Stimulated activated CD4-positive, alpha-beta T cell treated with anti-CD3 and anti-CD28 coated beads, Interleukin-2, amount 100 ng/mL, for 24 hours (primary cell): Measurements from ENCODE around the gene EOLA1.
"Not testable (repeated sequence)": the region's sequence is repeated elsewhere in the genome, so short reads cannot be mapped to it uniquely, and the experiment has no call there.

Experiments
- DNase-seq, 2 donors: peaks; one replicate each; pipeline ENCODE4 v3.0.0-alpha.2; 2020

Gene EOLA1

DNA sequence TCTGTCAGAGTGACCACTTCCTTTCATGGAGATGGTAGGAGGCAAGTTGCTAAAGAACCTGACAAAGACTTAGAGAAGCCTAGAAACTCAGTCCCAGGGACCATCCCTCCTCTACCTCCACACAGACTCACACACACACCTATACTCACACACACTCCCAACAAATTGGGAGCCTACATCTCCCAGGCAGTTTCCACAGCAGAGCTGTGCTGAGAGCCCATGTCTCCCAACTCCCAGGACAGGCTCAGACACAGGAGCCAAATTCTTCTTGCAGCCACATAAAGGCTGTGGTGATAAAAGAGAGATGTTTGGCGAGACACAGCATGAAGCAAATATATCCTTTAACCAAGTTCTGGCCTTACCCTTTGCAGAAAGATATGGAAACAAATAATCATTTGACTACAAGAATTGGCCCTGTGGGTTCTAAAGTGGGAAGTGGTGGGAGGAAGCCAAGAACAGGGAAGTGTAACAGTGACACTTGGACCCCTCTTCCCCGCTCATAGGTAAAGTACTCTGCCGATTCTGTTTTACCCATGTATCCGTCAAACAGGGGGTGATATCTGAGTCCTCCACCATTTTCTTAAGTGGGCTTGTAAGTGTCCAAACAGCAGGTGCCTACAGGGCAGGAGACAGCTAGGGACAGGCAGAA lies 24.7 kb upstream of the EOLA1 start:
- no peak for DNase-seq

DNA sequence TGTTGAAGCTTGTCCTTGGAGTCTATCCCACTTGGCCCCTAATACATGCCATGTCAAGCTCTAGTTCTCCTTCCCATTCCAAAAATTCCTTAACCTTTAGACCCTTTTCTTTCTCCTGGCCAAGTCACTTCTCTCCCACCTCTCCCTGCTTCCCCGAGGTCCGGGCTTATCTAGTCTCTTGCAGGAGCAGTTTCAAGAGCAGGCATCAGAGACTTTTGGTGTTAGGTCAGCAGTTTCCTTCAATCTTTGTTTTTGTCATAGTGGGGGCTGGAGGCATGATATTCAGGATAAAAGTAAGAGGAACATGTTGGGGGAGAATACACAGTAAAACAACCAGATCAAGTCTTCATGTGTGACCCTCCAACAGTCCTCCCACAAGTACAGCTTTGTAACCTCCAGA lies 24.2 kb upstream of the EOLA1 start:
- DNase-seq = no peak

DNA sequence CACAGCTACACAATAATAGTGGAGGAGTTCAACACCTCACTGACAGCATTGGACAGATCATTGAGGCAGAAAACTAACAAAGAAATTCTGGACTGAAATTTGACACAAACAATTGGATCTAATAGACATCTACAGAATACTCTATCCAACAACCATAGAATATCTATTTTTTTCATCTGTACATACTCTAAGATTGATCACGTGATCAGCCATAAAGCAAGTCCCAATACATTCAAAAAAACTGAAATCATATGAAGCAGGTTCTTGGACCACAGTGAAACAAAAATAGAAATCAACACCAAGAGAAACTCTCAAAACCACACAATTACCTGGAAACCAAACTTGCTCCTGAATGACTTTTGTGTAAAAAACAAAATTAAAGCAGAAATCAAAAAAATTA lies 23.5 kb upstream of the EOLA1 start:
- DNase-seq = no peak

DNA sequence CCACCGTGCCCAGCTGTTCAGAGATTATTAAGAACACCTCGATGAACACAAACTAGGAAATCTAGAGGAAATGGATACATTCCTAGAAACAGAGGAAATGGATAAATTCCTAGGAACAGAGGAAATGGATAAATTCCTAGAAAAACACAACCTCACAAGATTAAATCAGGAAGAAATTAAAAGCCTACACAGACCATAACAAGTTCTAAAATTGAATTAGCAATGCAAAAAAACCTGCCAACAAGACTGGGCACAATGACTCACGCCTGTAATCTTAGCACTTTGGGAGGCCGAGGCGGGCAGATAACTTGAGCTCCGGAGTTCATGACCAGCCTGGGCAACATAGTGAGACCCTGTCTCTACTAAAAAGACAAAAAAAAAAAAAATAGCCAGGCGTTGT lies 22.6 kb upstream of the EOLA1 start:
- DNase-seq = no peak

DNA sequence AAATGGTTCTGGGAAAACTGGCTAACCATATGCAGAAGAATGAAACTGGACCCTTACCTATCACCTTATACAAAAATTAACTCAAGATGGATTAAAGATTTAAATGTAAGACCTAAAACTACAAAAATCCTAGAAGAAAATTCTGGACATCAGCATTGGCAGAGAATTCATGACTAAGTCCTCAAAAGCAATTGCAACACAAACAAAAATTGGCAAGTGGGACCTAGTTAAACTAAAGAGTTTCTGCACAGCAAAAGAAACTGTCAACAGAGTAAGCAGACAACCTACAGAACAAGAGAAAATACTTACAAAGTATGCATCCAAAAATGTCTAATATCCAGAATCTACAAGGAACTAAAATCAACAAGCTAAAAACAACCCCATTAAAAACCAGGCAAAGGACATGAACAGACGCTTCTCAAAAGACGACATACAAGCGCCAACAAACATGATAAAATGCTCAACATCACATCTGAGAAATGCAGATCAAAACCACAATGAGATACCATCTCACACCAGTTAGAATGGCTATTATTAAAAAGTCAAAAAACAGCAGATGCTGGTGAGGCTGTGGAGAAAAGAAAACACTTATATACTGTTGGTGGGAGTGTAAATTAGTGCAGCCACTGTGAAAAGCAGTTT lies 20.1 kb upstream of the EOLA1 start:
- DNase-seq = not testable (repeated sequence)

DNA sequence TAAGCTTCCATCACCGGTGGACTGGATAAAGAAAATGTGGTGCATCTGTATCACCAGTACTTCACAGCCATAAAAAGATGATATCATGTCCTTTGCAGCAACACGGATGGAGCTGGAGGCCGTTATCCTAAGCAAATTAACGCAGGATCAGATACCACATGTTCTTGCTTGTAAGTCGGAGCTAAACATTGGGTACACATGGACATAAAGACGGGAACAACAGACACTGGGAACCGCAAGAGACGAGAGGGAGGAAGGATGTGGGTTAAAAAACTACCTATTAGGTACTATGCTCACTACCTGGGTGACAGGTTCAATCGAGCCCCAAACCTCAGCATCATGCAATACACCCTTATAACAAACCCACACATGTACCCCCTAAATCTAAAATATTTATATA lies 19.4 kb upstream of the EOLA1 start:
- DNase-seq = no peak

DNA sequence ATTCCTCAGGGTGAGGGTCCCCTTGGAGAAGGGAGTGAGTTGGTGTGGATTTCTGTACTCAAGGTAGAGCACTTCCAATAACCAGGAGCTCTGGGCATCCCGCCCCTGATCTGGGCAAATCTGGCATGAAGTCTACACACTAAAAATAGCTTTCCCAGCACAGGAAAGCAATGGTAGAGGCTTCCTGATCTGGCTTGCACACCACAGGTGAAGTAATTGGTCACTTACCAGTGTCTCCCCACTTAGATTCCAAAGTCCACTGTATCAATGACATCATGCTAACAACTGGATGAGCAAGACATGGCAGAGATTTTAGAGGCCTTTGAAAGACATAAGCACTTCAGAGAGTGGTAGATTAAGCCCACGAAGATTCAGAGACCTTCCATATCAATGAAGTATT lies 17.9 kb upstream of the EOLA1 start:
- DNase-seq = no peak

DNA sequence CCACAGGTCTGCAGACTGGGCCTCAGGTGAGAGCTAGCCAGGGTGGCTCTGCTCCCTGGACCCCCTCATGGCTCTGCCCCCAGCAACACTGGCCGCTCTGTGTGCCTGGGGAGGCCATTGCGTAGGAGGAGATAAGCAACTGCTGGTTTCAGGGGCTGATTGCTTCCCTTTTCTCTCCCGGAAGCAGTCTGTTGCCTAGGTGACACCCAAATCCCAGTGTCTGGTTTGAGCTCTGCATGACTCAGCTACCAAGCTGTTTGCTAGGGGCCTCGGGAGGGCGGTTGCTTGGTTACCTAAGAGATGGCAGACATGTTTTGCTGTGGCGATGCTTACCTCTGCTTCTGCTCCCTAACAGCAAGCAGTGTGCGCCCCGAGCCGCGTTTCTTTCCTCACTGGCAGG lies 15.4 kb upstream of the EOLA1 start:
- peak; percentile 50 to 62 for DNase-seq

DNA sequence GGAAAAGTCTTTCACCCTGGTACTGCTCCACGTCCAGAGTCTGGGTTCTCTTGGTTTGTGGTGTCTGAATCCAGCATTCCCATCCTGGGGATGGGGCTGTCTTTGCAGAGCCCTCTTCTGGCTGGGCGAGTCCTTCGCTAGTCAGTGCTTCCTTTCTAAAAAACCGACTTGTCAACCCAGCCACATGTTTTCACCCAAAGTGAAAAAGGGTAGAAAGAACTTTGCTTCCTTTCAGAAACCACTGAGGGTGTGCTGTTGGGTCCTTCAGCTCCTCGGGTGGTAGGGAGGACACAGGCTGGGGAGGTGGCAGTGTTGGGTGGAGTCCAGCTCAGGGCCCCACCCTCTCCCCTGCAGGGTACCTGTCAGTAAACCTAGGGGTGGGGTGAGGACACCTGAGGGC lies 14.9 kb upstream of the EOLA1 start:
- not testable (repeated sequence) for DNase-seq

DNA sequence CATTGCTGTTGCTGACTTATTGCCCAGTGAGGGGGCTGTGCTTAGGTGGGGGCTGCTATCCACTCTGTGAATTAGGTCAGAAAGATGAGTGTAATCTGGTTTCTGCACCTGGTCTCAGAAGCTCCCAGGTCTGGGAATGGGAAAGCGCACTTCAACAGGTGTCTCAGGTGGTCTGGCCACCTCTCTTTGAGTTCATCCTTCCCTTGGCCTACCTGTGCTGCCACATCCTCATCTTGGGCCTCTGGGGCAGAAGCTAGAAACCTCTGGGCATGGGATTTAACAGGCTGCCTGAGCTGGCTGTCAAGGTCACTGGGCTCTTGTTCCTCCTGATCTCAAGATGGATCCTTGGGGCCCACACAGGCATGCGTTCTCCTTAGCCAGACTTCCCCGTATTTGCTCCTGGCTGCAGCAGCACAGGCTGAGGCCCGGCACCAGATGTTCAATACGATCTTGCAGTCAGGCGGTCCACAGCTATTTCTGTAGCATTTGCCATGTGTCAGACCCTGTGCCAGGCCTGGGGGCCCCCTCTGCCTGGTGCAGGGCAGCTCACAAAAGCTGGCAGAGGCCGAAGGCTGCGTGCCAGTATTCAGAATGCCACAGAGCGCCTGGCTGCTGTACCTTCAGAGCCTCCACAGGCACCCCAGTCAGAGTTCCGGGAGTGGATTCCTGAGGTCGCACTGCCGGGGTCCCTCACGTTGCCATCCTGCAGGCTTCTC lies 14.3 kb upstream of the EOLA1 start:
- DNase-seq = not testable (repeated sequence)

DNA sequence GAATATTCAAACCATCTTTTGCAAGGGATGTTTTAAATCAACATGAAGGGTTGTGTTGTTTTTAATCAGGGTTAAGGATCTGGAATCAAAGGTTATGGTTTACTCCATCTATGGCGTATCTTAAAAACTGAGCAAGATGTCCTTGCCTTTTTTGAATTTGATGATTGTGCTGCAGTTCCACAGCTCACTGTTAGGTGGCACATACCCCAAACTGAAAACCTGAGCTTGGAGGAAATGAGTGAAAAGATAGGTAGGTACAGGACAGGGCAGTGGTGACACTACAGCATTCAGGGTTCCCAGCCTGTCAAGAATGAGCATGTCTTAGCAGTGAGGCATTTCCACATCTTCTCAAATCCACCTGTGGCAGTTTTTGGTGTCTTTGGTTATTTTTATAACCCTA lies 13.1 kb upstream of the EOLA1 start:
- no peak for DNase-seq

DNA sequence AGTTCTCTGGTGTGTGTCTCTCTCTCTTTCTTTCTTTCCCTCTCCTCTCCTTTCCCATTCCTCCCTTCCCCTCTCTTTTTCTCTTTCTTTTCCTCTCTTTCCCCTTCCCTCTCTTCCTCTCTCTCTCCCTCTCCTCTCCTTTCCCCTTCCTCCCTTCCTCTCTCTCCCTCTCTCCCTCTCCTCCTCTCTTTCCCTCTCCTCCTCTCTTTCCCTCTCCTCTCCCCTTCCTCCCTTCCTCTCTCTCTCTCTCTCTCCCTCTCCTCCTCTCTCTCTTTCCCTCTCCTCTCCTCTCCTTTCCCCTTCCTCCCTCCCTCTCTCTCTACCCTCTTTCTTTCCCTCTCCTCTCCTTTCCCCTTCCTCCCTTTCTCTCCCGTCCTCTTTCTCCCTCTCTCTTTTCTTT lies 12.4 kb upstream of the EOLA1 start:
- no peak for DNase-seq

DNA sequence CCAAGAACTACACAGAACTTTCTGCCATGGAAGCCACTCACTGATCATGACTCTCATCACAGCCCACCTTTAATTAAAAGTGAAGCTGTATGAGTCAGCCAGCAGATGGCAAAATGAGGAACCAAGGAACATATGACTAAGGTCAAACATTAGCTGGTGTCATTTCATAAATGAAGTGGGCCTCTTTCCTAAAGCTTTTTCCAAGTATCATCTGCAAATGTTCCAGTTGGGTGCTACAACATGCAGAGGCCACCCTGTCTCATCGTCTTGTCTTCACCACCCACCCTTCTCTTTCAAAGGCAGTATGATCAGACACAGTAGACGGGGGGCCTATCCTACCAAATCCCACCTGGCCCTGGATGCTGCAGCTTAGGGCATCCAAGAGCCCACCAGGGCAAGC lies 9.2 kb upstream of the EOLA1 start:
- no peak for DNase-seq

DNA sequence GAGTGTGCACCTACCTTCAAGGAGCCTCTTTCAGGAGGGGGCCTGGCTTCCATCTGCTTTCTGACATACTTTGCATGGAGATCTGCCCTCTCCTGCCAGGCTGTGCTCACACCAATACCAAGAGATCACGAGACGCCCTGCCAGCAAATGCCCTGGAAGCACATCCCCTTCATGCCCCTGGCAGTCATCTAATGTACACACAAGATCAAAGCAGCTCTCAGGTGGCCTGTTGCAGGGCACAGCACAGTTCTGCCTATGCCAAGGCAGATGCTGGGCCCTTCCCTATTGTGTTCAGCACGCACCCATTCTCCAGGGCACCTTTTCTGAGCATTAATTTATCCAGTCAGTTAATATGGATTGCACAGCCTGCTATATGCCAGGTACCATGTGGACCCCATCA lies 7.9 kb upstream of the EOLA1 start:
- not testable (repeated sequence) for DNase-seq

DNA sequence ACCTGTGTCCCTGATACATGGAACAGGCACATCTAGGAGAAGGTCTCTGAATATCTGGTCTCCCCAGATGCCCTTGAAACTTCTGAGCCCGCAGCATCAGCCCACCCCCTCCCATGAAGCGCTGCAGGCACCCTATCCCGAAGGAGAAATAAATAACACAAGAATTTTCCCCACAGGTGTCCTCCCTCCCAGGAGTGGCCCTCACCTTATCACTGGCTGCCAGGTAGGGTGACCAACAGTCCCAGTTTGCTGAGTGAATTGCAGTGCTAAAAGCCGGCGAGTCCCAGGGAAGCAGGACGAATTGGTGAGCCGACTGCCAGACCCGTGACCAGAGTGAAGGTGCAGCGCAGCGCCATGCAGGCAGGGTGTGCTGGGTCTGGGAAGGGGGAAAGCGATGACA lies 6.8 kb upstream of the EOLA1 start:
- DNase-seq = not testable (repeated sequence)

DNA sequence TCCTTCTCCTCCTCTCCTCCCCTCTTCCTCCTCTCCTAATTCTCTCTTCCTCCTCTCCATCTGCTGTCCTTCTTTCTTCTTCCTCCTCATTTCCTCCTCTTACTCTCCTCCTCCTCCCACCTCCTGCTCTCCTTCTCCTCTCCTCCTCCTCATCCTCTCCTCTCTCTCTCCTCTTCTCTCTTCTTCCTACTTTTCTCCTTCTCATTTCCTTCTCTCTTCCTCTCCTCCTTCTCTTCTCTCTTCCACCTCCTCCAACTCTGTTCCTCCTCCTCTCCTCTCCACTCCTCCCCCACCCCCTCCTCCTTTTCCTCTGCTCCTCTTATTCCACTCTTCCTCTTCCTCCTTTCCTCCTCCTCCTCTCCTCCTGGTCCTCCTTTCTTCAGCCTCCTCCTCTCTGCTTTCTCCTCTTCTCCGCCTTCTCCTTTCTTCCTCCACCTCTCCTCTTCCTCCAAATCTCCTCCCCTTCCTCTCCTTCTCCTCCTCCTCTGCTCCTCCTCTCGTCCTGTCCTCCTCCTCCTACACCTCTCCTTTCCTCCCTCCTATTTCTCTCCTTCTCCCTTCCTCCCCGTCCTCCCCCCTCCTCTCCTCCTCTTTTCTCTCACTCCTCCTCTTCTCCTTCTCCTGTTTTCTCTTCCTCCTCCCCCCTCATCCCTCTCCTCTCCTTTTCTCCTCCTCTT lies 5.7 kb upstream of the EOLA1 start:
- DNase-seq = not testable (repeated sequence)

DNA sequence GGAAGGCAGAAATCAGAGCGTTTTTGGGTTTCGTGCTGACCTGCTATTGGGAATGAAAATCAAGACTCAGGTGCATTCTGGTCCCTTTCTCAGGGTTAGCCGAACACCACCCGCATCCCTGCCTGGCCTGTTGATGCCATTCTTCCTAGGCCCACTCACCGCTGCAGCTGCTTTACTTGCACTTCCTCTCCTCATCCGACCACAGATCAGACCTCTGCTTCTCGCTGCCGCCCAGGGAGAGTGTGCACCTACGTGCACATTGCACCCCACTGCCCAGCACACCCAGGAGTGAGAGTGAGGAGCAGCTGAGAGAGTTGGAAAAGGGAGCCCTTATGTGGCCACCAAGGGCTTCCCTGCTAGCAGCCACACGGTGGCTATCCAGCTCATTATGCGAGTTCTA lies 3.3 kb upstream of the EOLA1 start:
- DNase-seq = not testable (repeated sequence)

DNA sequence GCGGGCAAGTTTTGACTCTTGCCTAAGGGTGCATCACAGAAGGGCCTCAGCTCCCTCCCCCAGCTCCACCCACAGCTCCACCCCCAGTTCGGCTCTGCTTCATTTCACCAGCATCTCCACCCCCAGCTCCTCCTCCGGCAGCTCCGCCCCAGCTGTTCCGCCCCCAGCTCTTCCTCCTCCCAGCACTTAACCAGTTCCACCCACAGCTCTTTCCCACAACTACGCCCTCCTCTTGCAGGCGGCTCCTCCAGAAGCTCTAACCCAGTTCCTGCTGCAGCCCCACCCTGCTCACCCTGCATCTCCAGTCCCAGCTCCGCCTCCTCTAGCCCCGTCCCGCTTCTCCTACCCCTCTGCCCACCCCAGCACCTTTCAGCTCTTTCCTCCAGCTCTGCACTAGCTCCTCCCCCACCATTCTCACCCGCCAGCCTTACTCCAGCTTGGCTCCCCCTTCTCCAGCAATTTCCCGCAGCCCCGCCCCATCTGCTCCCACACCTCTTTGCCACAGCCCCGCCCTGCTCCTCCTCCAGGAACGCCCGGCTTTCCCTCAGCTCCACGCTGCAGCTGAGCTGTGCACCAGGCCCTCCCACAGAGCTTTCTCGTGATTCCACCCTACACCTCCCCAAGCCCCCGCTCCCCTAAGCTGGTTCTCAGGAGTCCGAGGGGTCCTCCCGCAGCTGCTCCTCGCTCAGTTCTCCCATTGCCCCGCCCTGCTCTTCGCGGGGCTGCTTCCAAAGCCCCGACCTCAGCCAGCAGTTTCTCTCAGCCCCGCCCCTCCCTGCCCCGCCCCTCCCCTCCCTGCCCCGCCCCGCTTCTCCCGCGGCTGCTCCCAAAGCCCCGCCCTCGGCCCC lies 1.3 kb upstream of the EOLA1 start:
- peak; percentile 77 to 83 for DNase-seq

DNA sequence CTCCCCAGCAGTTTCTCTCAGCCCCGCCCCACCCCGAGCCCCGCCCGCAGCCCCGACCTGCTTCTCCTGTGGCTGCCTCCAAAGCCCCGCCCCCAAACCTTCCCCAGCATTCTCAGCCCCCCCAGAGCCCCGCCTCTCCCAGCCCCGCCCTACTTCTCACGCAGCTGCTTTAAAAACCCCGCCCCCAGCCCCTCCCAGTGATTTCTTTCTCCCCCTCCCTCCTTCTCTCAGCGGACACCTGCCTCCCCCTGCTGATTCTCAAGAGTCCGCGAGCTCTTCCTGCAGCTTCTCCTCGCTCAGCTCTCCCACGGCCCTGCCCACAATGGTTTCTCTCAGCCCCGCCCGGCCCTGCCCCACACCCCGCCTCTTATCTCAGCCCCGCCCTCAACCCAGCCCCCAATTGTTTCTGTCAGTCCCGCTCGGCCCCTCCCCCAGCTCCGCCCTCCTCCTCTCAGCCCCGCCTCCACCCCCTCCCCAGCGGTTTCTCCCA lies 636 bp upstream of the EOLA1 start:
- DNase-seq = peak; percentile 88

DNA sequence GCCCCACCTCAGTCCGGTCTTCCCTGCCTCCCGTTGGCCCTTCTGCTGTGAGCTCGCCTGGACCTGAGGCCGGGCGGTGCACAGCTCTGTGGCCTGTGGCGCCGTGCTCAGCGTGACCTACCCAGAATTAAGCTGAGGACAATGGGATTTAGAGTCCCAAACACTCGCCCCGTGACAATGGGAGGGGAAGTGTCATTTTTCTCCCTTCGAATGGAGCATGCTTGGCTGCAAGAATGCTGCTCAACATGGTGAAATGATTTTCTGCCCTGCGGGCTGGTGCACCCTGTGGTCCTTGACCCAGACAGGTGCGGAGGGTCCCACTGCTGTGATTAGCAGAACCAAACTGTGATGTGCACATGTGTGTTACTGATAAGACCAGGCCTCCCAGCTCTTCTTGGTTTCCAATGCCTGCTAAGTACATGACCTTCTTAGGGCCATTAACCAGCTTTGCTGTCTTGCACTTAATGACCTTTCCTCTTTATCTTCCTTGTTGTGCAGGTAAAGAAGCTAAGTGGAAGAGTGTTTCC lies 772 bp downstream of the EOLA1 start:
- no peak for DNase-seq

DNA sequence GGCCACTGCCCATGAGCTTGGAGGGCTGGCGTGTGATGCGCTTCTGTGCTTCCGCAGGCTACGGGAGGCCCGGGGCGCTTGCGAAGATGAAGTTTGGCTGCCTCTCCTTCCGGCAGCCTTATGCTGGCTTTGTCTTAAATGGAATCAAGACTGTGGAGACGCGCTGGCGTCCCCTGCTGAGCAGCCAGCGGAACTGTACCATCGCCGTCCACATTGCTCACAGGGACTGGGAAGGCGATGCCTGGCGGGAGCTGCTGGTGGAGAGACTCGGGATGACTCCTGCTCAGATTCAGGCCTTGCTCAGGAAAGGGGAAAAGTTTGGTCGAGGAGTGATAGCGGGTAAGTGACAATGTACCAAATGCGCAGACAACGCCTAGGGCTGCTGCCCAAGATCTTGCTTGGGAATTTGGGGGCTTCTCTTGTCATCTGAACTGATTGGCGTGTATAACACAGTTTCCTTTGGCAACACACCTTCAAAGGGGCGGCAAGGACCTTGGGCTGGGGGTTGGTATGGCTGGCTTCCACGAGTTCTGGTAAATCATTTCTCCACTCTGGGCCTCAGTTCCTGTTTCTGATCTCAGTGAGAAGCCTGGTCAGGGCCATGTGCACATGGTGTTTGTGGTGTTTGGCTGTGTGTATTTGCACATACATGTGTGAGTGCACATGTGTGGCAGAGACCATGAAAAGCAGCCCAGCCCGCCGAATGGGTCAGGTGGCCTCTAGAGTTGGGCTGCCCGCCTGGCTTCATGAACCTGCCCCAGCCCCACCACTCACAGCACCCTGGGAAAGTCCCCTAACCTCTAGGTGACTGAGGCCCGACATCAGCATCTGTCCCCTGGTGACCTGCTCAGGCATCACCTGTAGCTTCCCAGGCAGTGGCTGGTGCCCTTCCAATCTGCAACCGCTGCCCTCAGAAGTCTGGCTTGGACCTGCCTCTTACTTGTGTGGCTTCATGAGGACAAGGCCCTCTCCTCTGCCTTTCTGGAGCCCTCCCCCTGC lies 5.0 kb downstream of the EOLA1 start:
- DNase-seq = not testable (repeated sequence)
